Medulla oblongata (tissue), 1 donor: ENCODE results near the gene MAP3K21.

Source experiments
- DNase-seq: peaks from one replicate; pipeline ENCODE4 v3.0.0-alpha.2; 2015; ENCODE audit errors: extremely low spot score

MAP3K21 gene

DNA sequence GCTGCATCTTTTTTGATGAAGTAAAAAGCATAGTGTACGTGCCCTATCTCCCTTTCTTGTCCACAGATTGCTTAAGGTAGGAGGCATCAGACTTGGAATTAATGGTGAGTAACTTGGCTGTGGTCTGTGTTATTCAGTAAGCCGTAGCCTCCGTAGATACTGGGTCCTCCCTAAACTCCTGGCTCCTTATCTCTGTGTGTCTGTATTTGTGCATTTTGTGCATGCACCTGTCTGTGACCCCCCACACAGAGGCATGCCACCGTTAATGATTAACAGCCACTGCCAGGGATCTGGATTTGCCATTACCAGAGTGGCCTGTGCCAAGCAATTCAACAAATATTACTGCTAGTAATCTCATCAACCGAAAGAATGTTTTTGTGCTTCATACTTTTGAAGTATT is 31.9 kb downstream of the MAP3K21 start:
- DNase-seq: no peak

DNA sequence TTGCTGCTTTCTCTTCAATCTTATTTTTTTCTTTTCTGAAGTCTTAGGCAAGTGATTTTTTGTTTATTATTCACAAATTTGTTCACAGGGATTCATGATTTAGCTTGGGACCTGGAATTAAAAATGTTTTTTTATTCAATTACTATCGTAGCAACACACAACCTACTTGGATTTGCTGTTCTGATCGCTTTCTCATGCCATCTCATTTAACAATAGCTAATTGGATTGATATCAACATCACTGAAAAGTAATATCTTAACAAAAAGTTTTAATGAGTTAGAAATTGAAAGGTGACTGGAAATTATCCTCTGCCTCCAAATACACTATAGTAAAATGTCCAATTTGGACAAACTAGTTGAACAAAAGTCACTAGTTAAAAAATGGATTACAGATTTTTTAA is 32.4 kb downstream of the MAP3K21 start:
- DNase-seq: no peak

DNA sequence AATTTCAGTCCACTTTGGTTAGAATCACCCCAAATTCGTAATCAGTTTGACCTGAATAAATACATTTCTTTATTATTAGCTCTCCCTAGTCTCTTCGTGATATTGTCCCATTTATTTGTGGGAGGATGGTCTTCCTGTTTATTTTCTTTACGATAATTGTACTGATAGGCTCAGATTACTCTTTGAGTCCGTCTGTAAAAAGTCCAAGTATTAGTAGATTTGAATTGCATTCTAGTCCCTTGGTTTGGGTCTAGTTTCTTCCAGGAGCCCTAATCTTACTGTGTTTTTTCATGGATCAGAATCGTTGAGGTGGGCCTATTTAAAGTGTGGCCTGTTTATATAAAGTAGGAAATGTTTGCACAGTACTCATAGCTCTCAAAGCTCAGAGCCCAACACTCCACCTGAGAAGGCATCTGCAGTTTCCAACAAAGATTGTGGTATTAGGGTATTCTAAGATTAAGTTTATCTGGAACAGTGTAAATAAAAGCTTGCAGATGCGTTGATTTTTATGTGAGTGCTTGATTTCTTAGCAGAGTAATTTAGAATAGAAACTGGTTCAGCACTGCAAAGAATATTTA is 33.1 kb downstream of the MAP3K21 start:
- no peak for DNase-seq

DNA sequence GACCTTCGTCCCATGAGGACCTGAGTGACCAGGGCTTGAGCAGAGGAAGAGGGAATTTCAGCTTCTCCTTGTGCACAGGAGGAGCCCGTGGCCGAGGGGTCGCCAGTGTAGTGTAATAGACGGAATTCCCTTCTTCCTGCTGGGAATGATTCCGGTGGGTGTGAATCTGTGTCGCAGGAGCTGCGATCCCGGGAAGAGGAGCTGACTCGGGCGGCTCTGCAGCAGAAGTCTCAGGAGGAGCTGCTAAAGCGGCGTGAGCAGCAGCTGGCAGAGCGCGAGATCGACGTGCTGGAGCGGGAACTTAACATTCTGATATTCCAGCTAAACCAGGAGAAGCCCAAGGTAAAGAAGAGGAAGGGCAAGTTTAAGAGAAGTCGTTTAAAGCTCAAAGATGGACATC is 34.4 kb downstream of the MAP3K21 start:
- DNase-seq: no peak

DNA sequence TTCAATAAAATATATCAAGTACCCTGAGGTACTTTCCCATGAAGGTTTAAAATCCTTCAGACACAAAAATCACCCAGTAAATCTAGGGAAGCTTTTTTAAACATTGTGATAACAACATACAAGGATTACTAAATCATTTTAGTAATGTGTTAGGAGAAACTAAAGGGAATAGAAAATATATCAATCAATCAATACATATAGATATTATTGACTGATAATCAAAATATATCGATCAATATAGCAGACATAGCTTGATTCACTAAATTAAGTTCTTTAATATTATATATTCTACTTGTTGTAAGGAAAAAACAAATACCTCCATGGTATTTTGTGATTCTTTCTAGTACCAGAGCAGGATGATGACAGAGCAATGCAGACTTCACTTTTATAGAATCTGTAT is 35.2 kb downstream of the MAP3K21 start:
- DNase-seq: no peak

- no peak for DNase-seq
Measured at GRCh38 chr1:233364026-233364425, 36.5 kb downstream of the MAP3K21 start.

GRCh38 chr1:233364695-233365539 is 37.4 kb downstream of the MAP3K21 start:
- no peak for DNase-seq

- no peak for DNase-seq
Measured at GRCh38 chr1:233366575-233366974, 39.1 kb downstream of the MAP3K21 start.

DNA sequence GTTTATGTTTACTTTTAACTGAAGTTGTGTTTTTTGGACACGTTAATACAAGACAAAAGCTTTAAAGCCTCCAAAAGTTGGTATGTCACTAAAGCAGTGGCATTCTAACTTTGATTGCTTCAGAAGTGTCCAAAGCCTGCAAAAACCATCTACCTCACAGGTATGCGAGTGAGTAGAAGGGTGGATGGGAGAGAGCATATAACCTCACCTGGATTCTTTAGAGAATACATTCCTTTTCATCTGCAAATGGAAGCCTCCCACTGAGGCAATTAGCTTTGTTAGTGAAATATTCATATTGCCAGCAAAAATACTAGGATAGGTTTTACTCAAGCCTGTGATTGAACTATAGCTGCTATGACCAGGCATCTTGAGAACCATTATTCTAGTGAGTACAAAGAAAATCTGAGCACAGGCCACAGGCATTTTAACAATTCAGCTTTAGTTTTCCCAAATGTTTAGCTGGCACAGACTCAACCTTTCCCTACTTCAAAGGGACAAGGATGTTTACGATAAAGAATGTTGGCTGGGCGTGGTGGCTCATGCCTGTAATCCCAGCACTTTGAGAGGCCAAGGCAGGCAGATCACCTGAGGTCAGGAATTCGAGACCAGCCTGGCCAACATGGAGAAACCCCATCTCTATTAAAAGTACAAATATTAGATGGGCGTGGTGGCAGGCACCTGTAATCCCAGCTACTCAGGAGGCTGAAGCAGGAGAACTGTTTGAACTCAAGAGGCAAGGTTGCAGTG is 39.7 kb downstream of the MAP3K21 start:
- no peak for DNase-seq

GRCh38 chr1:233368106-233368788 is 40.7 kb downstream of the MAP3K21 start:
- no peak for DNase-seq

GRCh38 chr1:233368789-233369130 is 41.2 kb downstream of the MAP3K21 start:
- DNase-seq: no peak

DNA sequence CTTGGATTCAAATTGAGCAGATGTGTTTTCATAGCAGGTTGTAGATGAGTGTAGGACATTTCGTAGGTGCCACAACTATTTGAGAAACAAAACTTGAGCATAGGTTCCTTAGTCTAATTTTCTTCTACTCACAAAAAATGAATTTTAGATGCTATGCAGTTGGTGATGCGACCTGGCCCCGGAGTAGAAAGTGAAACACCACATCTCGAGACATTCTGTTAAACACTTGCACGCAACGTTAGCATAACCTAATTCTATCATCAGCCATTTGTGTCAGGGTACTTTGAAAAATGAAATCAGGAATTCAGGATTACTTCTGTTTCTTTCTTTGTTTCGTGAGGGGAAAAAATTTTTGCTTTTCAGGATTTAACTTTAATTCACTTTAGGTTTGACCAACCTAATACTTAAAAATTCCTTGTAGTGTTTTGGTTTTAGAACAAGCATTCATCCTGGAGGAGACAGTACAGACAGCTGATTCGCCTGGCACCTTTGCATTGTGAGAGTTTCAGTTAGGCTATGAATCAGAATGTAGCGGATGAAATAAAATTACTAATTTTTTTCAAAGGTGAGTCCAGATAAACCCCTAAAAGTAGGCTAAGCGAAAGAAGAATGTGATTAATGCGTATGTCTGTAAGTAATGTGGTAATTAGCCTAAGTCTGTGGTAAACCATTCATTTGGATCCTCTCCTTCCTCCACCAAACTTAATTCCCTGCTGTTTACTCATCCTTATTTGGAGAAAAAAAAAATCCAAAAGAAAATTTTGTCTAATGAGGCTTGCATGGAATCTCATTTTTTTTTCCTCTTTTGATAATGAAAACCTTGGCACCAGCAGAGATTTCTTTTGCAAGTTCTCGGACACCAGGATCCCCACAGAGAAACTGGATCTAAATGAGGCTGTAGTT is 44.9 kb downstream of the MAP3K21 start:
- DNase-seq: no peak

- DNase-seq: no peak
Measured at GRCh38 chr1:233373226-233373625, 45.7 kb downstream of the MAP3K21 start.

DNA sequence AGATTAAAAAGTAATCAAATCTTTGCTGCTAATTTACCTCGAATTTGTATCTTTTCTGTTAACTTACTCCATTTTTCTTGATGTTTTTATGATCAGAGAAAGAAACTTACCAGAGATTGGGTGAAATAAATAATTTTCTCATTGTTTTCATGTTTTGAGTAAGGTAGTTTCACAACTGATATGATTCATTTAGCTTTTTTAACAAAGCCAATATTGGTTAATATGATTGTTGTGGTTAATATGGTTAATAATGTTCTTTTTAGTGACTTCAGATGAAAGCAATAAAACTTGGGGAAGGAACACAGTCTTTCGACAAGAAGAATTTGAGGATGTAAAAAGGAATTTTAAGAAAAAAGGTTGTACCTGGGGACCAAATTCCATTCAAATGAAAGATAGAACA is 48.1 kb downstream of the MAP3K21 start:
- no peak for DNase-seq

DNA sequence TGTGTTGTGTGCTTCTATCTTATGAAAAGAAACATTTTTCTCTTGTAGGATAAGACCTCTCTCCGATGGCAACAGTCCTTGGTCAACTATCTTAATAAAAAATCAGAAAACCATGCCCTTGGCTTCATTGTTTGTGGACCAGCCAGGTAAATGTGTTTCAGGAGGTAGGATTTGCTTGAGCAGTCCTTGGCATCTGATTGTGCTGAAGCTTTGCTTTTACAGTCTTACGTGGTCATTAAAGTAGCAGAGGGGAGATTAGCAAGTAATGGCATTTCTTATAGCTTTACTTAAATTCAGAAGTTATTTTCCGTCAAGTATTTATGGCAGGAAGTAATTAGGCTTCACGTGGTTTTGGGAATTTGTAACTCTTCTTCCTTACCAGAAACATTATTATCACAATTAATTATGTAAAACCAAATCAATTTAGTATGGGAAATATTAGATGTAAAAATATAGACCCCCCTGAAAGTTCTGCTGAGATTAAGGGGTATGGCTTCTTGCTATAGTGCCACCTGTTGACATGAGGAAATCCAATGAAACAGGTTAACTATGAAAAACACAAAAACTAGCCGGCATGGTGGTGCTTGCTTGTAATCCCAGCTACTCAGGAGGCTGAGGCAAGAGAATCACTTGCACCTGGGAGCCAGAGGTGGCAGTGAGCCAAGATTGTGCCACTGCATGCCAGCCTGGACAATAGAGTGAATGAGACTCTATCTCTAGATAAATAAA is 49.0 kb downstream of the MAP3K21 start:
- no peak for DNase-seq

DNA sequence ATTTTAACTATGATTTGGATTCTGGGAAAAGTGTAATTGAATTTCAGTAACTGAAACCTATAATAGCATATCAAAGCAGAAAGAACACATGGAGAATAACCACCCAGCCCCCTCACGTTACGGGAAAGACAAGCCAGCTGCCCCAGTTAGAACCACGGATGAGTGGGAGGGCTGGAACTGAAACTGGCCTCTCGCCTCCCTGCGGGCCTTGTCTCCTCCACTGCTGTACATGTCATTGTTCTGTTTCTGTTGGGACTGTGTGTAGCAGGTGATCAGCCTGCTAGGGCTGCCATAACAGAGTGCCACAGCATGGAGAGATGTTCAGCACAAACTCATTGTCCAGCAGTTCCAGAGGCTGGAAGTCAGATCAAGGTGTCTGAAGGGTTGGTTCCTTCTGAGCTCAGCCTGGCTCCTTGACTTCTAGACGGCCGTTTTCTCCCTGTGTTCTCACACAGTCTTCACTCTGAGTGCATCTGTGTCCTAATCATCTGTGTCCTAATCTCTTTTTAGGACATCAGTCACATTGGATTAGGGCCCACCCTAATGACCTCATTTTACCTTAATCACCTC is 52.4 kb downstream of the MAP3K21 start:
- DNase-seq: no peak

- no peak for DNase-seq
Measured at GRCh38 chr1:233381806-233382205, 54.3 kb downstream of the MAP3K21 start.

GRCh38 chr1:233383984-233384383 is 56.5 kb downstream of the MAP3K21 start:
- DNase-seq: no peak

DNA sequence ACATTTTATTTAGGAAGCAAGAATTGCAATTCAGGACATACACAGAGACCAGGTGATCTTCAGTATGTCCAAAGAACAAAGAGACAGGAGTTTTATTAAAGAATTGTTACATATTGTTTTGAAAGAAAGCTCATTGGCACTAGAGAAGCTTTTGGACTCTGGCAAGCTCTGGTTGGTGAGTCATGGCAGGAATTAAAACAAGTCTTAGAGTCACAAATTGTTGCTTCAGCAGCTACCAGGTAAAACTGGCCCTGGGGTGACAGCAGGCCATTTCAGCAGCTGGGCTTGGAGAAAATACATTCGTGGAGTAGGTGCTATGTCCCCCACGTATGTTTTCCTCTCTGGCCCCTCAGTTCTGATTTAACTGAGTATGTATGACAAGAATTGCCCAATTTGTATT is 58.8 kb downstream of the MAP3K21 start:
- no peak for DNase-seq

DNA sequence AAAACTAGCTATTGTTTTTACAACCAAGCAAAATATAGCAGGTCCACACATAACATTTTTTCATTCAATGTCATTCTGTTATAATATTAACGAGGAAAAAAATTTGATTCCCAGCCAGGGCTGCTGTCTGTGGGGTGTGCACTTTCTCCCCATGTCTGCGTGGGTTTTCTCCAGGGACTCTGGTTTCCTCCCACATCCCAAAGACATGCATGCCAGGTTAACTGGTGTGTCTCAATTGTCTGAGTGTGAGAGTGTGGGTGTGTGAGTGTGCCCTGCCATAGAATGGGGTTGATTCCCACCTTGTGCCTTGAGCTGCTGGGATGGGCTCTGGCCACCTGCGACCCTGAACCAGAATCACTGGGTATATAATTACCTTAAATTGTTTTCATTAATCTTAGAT is 60.1 kb downstream of the MAP3K21 start:
- no peak for DNase-seq
